Fibroblast of pulmonary artery (primary cell): ENCODE results near the gene IPO13.

Experiments used
- DNase-seq: peaks from one replicate; pipeline ENCODE4 v3.0.0-alpha.2; 2010; ENCODE audit warnings: low read depth
- H3K4me3 ChIP-seq: replicated peaks from 2 replicates; pipeline ENCODE4 v1.5.1; 2011; ENCODE audit warnings: low read depth, mild to moderate bottlenecking, control low read depth, low read length, moderate library complexity
- CTCF ChIP-seq: IDR thresholded peaks from 2 replicates; pipeline ENCODE4 v1.5.1; 2011; ENCODE audit warnings: mild to moderate bottlenecking, control low read depth, low read length, inconsistent platforms; ENCODE audit errors: missing control alignments

IPO13 gene

DNA sequence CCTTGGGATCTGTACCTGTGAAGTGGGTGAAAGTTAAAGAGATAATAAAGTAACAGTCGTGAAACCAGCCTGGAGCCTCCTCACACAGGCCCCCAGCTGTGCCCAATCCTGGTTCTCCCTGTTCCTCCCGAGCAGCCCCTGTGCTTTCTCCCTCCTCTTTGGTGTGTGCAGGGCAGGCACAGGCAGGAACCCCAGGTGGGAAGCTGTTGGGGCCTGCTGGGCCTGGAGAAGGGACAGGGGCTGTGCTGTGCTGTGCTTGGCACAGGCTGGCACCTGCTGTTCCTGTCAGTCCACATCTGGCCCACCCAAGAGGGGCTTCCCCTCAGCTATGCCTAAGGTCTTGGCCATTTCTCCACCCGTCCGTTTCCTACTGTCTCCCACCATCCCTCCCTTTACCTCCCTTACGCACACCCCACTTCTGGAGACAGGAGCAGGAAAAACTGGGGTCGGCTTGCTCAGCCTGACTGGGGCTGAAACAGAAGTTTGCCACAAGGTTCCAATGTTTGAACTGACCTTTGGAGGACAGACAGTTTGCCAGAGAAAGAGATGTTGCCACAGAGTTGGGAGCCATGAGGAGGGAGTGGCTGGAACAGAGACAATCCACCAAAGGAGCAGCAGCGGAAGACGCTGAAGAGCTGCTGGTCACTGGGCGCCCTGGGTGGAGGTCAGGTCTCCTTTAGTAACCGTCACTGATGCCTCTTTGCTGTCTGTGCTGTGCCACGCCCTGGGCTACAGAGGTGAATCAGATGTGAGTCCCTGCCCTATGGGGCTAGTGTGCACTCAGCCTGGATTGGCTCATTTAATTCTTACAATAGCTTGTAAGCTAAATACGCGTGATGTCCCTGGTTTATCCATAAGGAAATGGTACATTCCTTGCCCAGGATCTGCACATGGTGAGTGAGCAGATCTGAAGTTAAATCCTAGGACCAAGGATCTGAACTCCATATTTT, 31.9 kb upstream of the IPO13 start:
- DNase-seq = no peak
- no peak for TF ChIP-seq CTCF
- no peak overlapping the region for H3K4me3 ChIP-seq

DNA sequence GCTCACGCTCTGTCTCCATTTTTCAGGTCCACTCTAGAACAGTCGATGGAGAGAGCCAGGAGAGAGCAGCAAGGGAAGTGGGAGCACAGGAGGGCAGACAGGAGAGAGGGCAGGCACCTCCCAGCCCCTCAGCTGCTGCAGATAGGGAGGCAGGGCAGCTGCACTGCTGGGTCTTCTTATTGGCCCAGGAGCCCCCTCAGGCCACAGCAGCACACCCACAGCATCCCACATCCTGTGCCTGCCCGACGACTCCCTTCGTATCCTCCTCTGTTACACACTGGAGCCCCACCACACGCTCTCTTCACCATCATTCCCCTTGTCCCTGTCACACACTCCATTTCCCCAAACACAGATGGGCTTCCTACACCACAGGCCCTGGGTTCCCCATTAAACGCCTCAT, 26.8 kb upstream of the IPO13 start:
- no peak for DNase-seq
- no peak overlapping the region for H3K4me3 ChIP-seq
- no peak for TF ChIP-seq CTCF

DNA sequence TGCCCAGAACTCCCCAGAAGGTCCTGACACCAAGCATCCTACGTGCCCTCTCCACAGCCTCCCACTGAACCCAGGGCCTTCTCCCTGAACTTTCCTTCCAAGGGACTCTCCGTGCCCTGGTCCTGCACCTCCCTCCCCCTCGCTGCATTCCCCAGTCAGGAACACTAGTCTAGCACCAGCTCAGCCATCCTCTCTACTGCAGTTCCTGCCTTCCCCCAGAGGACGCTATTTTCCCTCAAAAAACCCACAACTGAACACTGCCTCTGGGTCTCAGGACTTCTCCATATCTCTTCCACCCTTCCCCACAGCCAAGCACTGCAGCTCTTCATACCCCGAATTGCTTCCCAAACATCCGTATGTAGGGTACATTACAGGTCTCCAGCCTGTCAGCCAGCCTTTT, 25.7 kb upstream of the IPO13 start:
- no peak for DNase-seq
- TF ChIP-seq CTCF = no peak
- no peak overlapping the region for H3K4me3 ChIP-seq

- no peak for TF ChIP-seq CTCF
- no peak for DNase-seq
- H3K4me3 ChIP-seq = no peak overlapping the region
Observed at GRCh38 chr1:43924516-43924915, 22.2 kb upstream of the IPO13 start.

DNA sequence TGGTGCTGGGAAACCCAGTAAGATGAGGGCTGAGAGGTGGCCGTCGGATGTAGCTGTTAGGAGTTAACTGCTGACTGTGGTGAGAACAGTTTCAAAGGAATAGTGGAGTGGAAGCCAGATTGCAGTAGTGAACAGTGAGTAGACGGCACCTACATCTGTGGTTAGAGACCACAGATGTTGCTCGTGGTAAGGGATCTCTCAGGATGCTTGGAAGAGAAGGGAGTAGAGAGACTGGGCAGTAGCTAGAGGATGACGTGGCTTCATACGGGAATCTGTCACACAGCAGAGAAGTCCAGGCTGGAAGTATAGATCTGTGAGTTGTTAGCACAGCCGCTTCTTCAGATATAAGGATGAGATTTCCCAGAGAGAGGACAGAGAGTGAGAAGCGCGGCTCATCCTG, 20.9 kb upstream of the IPO13 start:
- no peak for DNase-seq
- H3K4me3 ChIP-seq = no peak overlapping the region
- TF ChIP-seq CTCF = no peak

DNA sequence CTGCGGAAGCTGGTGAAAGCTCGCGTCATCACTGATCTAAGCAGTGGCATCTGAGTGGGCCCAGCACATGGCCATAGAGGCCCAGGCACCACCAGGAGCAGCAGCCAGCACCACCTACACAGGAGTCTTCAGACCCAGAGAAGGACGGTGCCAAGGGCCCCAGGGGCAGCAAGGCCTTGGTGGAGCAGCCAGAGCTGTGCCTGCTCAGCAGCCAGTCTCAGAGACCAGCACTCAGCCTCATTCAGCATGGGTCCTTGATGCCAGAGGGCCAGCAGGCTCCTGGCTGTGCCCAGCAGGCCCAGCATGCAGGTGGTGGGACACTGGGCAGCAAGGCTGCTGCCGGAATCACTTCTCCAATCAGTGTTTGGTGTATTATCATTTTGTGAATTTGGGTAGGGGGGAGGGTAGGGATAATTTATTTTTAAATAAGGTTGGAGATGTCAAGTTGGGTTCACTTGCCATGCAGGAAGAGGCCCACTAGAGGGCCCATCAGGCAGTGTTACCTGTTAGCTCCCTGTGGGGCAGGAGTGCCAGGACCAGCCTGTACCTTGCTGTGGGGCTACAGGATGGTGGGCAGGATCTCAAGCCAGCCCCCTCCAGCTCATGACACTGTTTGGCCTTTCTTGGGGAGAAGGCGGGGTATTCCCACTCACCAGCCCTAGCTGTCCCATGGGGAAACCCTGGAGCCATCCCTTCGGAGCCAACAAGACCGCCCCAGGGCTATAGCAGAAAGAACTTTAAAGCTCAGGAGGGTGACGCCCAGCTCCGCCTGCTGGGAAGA, 16.4 kb upstream of the IPO13 start:
- TF ChIP-seq CTCF = peak; percentile 35
- DNase-seq = no peak
- no peak overlapping the region for H3K4me3 ChIP-seq
